ENCODE data around the gene TLX2.

TLX2 gene

DNA sequence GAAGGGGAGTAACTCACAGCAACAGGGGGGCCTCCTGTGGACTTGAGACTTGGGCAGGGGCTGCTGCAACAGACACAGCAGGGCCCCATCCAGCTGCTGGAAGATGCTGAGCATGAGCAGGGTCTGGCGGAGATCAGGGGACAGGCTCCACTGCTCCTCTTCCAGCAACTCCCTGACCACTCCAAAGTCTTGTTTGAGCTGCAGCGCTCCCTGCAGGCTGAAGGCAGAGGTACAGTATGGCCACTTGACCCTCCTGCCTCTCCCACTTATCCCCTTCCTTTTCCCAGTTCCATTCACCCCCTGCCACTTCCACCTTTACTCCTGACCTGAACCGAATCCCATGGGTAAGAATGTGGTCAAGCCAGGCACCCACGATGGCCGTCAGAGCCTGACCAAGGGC is 39.4 kb upstream of the TLX2 start:
- H3K9me3 ChIP-seq (replicated peaks; ENCODE audit: insufficient read depth, low read length) = no peaks in the 10 kb centered on the region
- H3K4me2 ChIP-seq (ENCODE audit: low read depth, low read length) = no peak overlapping the region
- H3F3A ChIP-seq (ENCODE audit: insufficient read depth, low read length) = peaks cover 34% of the 10 kb centered on the region
- peaks cover 6% of the 10 kb centered on the region for H3K79me2 ChIP-seq (ENCODE audit: low read length)
- DNase-seq = no peak
- no peak overlapping the region for H3K9ac ChIP-seq (ENCODE audit: low read length)
- peaks cover 5% of the 10 kb centered on the region; the same call in 1 of the 2 replicates for H3K4me1 ChIP-seq (ENCODE audit: low read length)
- no peak overlapping the region for H2AFZ ChIP-seq (ENCODE audit: low read length)
- no peaks in the 10 kb centered on the region for H3K27me3 ChIP-seq (replicated peaks; ENCODE audit: insufficient read depth, low read length)
- TF ChIP-seq EZH2phosphoT487 (IDR thresholded peaks at IDR 0.05; ENCODE audit: low read length) (no peak), CTCF (IDR thresholded peaks at IDR 0.05; ENCODE audit: low read length) (peak; percentile 21), EZH2 (optimal IDR thresholded peaks at IDR 0.05; ENCODE audit: low read depth, low read length) (no peak)
- H3K9me2 ChIP-seq (replicated peaks; ENCODE audit: insufficient read depth, low read length) = no peaks in the 10 kb centered on the region
- no peak overlapping the region for H3K4me3 ChIP-seq (ENCODE audit: low read length)
- no peak overlapping the region for H3K27ac ChIP-seq (ENCODE audit: low read length)
- H4K20me1 ChIP-seq (ENCODE audit: insufficient read depth, low read length) = no peaks in the 10 kb centered on the region
- H3K36me3 ChIP-seq (replicated peaks; ENCODE audit: insufficient read depth, low read length) = no peaks in the 10 kb centered on the region; the same call in 1 of the 2 replicates

- TF ChIP-seq EZH2phosphoT487 (IDR thresholded peaks at IDR 0.05; ENCODE audit: low read length) (no peak), EZH2 (optimal IDR thresholded peaks at IDR 0.05; ENCODE audit: low read depth, low read length) (no peak), CTCF (IDR thresholded peaks at IDR 0.05; ENCODE audit: low read length) (no peak)
- Histone ChIP-seq H3K4me3 (ENCODE audit: low read length) (peak overlapping the region; percentile 99), H3K9me3 (replicated peaks; ENCODE audit: insufficient read depth, low read length) (no peaks in the 10 kb centered on the region), H3K4me2 (ENCODE audit: low read depth, low read length) (peak overlapping the region; percentile 98), H3K9ac (ENCODE audit: low read length) (peak overlapping the region; percentile 92), H3K36me3 (replicated peaks; ENCODE audit: insufficient read depth, low read length) (no peaks in the 10 kb centered on the region), H4K20me1 (ENCODE audit: insufficient read depth, low read length) (no peaks in the 10 kb centered on the region), H3K27ac (ENCODE audit: low read length) (no peak overlapping the region), H3K27me3 (replicated peaks; ENCODE audit: insufficient read depth, low read length) (no peaks in the 10 kb centered on the region), H3K4me1 (ENCODE audit: low read length) (peaks cover 8% of the 10 kb centered on the region), H3K9me2 (replicated peaks; ENCODE audit: insufficient read depth, low read length) (no peaks in the 10 kb centered on the region), H3F3A (ENCODE audit: insufficient read depth, low read length) (peaks cover 4% of the 10 kb centered on the region; the same call in 1 of the 2 replicates), H2AFZ (ENCODE audit: low read length) (no peak overlapping the region), H3K79me2 (ENCODE audit: low read length) (peaks cover 33% of the 10 kb centered on the region)
- no peak for DNase-seq
These were observed 32.8 kb upstream of the TLX2 start for GRCh38 chr2:74481431-74481830.

DNA sequence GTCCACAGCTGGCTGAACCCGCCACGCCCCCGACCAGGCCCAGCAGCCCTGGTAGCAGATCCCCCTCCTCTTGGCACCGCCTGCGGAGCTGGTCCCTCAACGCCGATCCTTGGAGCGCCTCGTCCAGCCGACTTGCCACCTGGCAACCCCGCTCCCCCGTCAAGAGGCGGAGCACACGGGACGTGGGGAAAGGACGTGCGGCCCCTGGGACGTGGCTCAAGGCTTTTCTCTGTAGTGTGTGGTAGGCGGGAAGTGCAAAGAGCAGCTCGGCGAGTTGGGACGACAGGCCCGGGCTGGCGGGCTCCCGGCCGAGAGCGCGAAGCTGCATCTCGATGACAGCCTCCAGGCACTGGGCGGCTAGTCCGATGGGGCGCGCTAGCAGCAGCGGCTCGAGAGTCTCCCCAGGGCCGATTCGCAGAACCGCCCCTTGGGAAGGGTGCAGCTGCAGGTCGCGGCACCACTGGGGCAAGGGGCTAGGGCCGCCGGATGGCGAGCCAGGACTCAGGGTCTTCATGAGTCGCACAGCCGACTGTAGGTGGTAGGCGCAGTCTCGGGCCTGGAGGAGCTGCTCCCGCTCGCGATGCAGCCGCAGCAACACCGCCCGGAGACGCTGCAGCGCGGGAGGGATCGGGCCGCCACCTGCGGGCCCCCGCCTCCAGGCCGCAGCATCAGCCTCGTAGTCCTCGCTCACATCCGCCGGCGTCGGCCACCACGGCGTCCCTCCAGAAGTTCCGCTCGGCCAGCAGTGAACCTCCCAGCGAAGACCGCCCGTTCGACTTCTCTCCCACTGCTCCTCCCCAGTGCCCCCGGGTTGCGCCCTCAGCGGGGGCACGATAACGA is 32.1 kb upstream of the TLX2 start:
- Histone ChIP-seq H3K79me2 (ENCODE audit: low read length) (peaks cover 33% of the 10 kb centered on the region), H3K27me3 (replicated peaks; ENCODE audit: insufficient read depth, low read length) (no peaks in the 10 kb centered on the region), H4K20me1 (ENCODE audit: insufficient read depth, low read length) (no peaks in the 10 kb centered on the region), H3K9me2 (replicated peaks; ENCODE audit: insufficient read depth, low read length) (no peaks in the 10 kb centered on the region), H3K4me2 (ENCODE audit: low read depth, low read length) (peak overlapping the region; percentile 98), H3K27ac (ENCODE audit: low read length) (peak overlapping the region; percentile 77; the same call in 1 of the 2 replicates), H3K4me1 (ENCODE audit: low read length) (peaks cover 8% of the 10 kb centered on the region), H2AFZ (ENCODE audit: low read length) (peak overlapping the region; percentile 99), H3K36me3 (replicated peaks; ENCODE audit: insufficient read depth, low read length) (no peaks in the 10 kb centered on the region), H3F3A (ENCODE audit: insufficient read depth, low read length) (peaks cover 4% of the 10 kb centered on the region; the same call in 1 of the 2 replicates), H3K9ac (ENCODE audit: low read length) (peak overlapping the region; percentile 92), H3K9me3 (replicated peaks; ENCODE audit: insufficient read depth, low read length) (no peaks in the 10 kb centered on the region), H3K4me3 (ENCODE audit: low read length) (peak overlapping the region; percentile 99)
- peak; percentile 57 for DNase-seq
- TF ChIP-seq EZH2phosphoT487 (IDR thresholded peaks at IDR 0.05; ENCODE audit: low read length) (no peak), CTCF (IDR thresholded peaks at IDR 0.05; ENCODE audit: low read length) (no peak), EZH2 (optimal IDR thresholded peaks at IDR 0.05; ENCODE audit: low read depth, low read length) (no peak)
